OCI-M2 (cell line): ENCODE measurements around the gene CIRBP.
"Not testable (repeated sequence)": the region's sequence is repeated elsewhere in the genome, so short reads cannot be mapped to it uniquely, and the experiment has no call there.

Experiments used
- DNase-seq: peaks from one replicate; lab custom pipeline; 2025; ENCODE audit not compliant: unreplicated experiment; lab: John Stamatoyannopoulos, UW

The CIRBP gene

GRCh38 chr19:1243768-1244692 is 25.1 kb upstream of the CIRBP start:
- peak; percentile 7 for DNase-seq

DNA sequence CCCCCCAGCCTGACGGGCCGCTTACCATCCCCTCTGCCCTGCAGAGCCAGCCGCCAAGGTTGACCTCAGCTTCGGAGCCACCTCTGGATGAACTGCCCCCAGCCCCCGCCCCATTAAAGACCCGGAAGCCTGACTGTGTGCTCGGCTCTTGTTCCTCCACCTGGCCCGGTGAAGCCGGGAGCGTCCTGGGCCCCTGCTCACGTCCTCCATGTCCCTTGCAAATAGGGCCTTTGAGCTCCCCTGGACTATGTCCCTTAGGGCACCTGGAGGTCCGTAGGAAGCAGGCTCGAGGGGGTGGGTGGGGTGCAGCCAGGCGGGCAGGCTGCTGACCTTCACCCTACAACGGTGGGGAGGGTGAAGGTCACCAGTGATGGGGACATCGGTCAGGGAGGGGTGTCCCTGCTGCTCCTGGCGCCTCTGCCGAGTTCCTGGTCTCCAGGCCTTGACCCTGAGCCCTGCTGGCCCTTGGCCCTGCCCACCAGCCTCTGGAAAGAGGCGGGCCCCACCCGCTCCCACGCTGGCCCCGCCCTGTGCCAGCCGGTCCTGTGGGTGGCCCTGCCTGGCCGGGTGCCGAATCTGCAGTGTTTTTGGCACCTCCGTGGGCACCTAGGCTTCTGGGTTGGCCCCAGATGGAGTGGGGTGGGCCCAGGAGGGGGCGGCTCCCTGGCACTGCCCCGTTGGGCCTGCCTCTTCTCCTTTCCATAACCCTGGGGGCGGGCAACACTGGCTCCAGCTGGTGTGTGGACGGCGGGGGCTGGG is 24.3 kb upstream of the CIRBP start:
- DNase-seq = no peak

- no peak for DNase-seq
Measured at GRCh38 chr19:1245494-1246264, 23.5 kb upstream of the CIRBP start.

DNA sequence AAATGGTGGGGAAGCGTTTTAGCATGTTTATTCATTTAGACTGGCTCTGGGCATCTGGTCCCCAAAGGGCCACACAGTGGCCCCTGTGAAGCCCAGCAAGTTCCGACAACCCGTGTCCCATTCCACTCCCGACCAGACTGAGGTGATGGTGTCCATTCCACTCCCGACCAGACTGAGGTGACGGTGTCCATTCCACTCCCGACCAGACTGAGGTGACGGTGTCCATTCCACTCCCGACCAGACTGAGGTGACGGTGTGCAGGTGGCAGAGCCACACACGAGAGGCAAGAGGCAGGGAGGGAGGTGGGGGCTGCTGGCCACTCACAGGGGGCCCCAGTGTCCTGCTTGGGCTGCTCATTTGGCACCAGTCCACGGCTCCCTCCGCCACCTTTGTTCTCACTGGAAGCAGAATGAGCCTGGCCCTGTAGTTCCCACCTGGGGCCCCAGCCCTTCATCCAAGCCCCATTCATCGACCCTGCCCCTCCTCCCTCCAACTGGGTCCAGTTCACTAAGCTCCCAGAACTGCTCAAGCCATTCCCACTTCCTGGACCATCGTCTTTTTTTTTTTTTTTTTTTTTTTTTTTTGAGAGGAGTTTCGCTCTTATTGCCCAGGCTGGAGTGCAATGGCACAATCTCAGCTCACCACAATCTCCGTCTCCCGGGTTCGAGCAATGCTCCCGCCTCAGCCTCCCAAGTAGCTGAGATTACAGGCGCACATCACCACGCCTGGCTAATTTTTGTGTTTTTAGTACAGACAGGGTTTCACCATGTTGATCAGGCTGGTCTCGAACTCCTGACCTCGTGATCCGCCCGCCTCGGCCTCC is 22.7 kb upstream of the CIRBP start:
- DNase-seq = not testable (repeated sequence)

DNA sequence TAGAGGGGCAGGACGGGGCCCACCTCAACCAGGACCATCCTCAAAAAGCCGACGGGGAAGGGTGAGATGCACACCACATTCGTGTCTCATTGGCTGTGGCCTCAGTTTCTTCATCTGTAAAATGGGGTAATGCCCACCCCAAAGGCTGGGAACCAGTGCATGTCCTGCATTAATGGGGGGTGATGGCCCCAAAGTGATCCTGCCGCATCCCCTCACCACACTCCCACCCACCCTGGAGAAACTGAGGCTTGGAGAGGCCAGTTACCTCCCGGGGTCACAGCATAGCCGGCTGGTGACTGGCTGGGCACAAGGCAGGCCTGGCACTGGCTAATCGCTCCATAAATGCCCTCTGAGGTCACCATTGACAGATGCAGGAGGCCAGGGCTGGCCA is 21.4 kb upstream of the CIRBP start:
- no peak for DNase-seq

DNA sequence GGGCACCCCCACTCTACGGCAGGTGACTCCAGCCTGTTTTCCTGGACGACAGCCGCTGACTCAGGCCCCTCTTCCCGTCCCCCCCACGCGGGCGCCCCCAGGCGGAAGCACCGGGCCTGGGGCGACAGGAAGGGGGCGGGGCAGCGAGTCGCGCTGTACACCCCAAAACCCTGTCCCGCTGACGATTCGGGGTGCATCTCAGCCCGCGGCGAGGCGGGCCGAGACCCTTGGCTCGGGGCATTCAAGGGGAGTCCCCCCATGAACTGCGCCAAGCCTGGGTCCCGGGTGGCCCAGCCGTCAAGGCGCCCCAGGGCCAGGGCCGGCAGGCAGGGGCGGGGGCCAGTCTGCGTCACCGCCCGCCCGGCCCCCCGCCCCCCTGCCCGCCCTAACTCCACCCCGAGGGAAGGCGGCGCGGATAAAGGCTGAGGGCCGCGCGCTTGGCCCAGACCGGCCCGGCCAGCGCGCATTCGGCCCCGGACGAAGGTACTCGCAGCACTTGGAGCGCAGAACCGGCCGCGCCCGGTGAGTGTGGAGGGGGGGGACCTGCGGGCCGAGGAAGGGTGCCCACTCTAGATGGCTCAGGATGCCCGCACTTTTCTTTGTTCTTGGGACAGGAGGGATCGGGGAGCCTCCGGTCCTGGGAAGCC is 20.9 kb upstream of the CIRBP start, which contains the start of gene MIDN:
Gene MIDN (plus strand): TSS at position 445 of the 647 bp plus-strand sequence. CDS start 1,714 bp downstream, outside the sequence.
- no peak for DNase-seq

DNA sequence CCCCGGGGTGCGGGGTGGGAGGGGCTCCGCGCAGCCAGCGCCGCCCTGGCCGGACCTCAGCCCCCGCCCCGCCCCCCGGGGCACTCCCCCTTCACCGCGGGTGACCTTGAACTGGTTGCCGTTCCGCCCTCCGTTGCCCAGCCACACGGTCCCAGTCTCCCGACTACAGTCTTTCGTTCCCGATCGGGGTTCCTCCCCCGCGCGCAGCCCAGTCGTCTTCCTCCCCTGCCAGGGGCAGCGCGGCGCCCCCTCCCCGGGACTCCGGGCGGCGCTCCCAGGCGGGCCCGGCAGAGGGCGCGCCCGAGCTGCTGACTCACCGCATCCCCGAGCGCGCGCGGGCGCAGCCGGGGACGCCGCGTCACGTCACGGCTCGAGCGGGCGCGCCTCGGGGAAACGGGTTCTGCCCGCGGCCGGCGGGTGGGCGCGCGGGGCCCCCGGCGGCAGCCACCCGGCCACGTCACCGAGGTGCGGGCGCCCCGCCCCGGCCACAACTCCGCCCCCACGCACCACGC is 20.3 kb upstream of the CIRBP start:
- DNase-seq = no peak

DNA sequence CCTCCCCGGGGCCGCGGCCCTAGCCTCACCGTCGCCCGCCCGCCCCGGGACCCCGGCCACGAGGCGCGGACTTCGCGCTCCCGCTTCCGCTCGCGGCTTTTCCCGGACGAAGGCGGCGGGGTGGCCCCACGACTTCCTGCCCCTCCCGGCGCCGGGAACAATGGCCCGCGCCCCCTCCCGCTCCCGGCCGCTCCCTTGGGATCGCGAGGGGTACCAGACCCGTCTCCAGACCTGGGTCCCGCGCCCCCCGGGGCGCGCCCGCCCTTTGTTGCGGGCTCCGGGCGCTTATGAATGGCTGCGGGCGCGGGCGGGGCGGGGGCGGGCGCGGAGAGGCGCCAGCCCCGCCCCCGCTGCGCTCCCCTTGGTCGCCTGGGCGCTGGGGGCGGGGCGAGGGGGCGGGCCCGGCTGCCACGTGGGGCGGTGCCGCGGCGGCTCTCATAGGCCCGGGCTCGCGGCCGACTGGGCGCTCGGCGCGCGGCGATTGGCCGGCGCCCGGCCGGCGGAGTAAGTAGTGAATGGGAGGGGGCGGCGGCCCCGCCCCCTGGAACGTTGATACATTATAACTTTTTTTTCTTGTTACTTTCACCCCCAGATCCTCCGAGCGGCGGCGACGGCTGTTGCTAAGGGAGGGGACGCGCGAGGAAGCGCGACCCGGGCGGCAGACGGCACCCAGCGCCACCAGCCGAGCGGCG is 19.7 kb upstream of the CIRBP start:
- DNase-seq = peak; percentile 19

DNA sequence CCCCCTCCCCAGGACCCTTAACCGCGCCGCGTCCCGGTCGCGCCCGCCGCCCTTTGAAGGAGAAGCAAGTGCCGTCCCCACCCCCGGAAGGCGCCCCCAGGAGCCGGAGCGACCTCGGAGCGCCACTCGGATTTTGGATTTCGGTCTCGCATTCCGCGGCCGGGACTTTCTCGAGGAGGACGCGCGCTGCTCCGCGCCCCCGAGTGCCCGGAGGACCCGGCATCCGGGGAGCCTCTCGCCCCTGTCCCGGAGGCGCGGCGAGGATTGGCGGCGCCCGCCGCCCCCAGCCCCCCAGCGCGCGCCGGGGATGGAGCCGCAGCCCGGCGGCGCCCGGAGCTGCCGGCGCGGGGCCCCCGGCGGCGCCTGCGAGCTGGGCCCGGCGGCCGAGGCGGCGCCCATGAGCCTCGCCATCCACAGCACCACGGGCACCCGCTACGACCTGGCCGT is 19.1 kb upstream of the CIRBP start:
- DNase-seq = no peak

DNA sequence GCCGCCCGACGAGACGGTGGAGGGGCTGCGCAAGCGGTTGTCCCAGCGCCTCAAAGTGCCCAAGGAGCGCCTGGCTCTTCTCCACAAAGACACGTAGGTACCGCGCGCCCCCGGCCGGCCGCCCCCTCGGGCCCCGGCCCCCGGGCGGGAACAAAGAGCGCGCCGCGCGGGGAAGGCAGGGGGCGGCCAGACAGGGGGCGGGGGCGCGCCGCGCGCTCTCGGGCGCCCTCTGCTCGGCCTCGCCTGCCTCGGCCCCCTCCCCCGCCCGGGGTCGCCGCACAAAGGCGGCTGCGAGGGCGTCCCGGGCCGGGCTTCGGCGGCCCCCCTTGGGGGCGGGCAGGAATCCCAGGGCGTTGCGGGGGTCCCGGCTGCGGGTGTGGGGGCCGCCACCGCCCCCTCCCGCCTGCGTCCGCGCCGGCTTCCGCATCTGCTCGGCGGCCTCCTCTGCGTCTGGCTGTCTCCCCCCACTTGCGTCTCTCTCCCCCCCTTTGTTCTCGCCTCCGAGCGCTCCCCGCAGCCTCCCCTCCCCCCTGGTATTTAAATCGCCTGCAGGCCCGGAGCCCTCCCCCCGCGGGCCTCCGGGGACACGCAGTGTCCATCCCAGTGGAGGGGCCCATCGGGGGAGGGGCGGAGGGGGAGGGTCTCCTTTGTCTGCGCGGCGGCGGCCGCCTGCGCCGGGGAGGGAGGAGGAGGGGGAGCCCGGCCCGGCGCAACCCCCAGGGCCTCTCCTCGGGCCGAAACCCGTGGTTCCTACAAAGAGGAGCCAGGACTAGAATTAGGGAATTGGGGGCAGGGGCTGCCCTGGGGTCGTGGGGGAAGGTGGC is 18.5 kb upstream of the CIRBP start:
- no peak for DNase-seq

DNA sequence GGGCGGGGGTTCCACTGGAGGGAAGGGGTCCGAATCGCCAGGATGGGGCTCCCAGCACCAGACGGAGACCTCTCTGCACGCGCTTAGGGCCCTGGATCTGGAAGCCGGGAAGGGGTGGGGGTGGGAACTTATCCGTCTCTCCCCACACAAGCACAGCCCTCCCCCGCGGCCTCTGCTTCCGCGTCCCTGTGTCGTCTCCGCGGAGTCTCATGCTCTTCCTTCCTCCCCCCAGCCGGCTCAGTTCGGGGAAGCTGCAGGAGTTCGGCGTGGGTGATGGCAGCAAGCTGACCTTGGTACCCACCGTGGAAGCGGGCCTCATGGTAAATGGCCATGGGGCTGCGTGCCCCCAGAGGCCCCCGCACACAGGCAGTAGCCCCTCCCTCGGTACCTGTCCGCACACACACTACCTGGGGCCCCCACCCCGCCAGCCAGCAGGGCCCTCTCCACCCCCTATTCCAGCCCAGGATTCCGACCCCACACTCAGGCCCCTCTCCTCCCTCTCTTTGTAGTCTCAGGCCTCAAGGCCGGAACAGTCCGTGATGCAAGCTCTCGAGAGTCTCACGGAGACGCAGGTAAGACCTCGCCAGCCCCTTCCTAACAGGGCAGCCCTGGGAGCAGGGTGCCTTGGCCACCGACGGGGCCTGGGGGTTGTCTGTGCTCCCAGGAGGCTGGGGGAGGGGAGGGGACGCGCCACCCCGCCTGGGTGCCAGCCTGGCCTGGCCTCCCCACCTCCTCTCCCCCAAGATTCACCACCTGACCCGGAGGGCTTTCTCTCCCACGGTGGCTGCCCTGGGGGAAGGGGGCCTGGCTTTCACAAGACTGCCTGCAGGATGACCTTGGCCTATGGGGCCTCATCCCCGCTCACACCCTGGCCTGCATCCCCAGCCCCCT is 17.6 kb upstream of the CIRBP start:
- no peak for DNase-seq

- DNase-seq = peak; percentile 35
Measured at GRCh38 chr19:1252221-1252820, 16.8 kb upstream of the CIRBP start.

DNA sequence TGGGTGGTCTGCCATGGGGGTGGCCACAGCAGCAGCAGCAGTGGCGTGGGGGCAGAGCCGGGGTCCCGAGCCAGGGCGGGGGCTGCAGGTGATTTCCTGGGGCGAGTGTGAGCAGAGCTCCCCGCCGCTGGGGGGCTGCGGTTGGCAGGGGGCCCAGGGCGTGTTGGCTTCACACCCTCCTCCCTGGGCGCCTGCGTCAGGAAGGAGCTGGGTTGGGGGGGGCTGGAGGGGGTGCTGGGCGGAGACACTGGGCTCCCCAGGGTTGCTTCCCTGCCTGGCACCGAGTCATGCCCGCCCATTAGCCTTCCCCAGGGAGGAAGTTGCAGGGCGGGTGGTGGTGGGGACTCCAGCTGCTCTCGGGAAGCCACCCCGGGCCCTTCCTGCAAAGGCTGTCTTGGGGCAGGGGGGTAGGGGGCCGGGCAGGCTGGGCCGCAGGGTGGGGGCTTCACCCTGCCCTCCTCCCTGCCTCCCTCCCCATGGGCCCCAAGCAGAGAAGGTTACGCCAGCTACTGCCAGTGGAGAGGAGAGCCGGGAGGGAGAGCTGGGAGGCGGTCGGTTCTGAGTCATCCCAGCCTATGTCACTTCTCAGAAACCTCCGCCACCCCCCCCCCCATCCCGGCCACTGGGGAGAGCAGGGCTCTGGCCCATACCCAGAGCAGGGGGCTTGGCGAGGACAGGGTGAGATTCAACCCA is 16.2 kb upstream of the CIRBP start:
- peak; percentile 23 for DNase-seq

DNA sequence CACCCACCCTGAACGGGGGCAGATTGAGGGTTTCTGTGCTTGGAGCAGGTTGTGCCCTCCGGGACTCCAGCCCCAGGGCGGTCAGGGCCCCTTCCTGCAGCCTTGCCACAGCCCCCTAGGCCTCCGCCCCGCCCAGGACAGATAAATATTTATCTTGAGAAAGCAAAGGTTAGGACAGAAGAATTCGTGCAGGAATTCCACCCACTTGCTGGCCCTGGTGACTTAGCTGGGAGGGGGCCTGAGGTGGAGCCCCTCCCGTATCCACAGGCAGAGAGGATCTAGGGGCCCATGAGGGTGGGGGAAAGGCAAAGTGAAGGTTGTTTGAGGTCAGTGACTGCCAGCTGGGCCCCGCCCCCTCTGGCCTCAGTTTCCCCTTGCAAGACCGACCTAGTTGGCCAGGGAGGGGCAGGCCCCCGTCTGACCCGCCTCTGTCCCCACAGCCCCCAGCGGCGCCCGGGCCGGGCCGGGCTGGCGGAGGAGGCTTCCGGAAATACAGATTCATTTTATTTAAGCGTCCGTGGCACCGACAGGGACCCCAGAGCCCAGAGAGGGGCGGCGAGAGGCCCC is 15.5 kb upstream of the CIRBP start:
- DNase-seq = no peak

- DNase-seq = no peak
Measured at GRCh38 chr19:1254081-1254527, 15.0 kb upstream of the CIRBP start.
